ENCODE results near the gene CHST5. TPM values are rescaled to one million over a fixed set of nuclear protein-coding genes. Genes with fewer than 3 reads are reported as not detected.
A peak's percentile ranks its signal among the peaks of the same experiment; 100 is the strongest.

The CHST5 gene
- total and polyA plus RNA-seq, 2 of the 13 experiments (the other 11 are each of a cell fraction or from before 2014, with no cell fraction given) = 0.05 TPM; not detected in 1

DNA sequence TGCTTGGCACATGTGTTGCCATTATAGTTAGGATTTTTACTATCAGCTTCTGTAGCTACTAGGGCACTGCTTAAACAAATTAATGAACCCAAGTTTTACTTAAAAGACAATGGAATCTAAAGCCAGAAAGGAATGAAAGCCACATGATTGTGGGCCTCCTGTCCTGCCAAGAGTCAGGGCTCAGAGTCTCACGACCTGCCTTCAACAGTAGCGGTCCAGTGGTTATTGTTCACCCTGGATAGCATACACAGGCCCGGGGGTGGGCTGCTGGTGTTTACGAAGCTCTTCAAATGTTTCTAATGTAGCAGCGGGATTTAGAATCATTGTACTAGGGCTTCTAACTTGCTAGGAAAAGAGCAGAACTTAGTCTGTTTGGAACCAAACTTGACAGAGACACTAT lies 38.0 kb upstream of the CHST5 start:
- CTCF ChIA-PET (ENCODE audit: low intra/inter-chr PET ratio, low total read pairs) = no interaction called here
- TF ChIP-seq NFYC (CRISPR knock-in tag; IDR thresholded peaks at IDR 0.05) = no peak
- TF ChIP-seq ZNF598 (CRISPR knock-in tag; IDR thresholded peaks at IDR 0.05; ENCODE audit: borderline replicate concordance) = no peak
- intact Hi-C loops (cut with micrococcal nuclease; ENCODE audit: unreplicated experiment) (no loop called here), in situ Hi-C loops (cut with HindIII; ENCODE audit: extremely low pct_ligation_motif_present, low pct_unique_long_range_greater_than_20kb) (no loop called here)
- Histone ChIP-seq H3K4me2 (ENCODE audit: low read depth, low read length) (no peak overlapping the region), H3K4me1 (ENCODE audit: insufficient read depth, low read length) (no peaks in the 10 kb centered on the region), H3K9ac (ENCODE audit: insufficient read depth, low read depth, low read length) (no peak overlapping the region), H2AFZ (ENCODE audit: low read length) (no peak overlapping the region), H3K27ac (ENCODE audit: extremely low read length, insufficient read depth, low read length) (no peak overlapping the region), H3K79me2 (ENCODE audit: insufficient read depth, low read length) (no peaks in the 10 kb centered on the region), H4K20me1 (ENCODE audit: insufficient read depth, low read length) (no peaks in the 10 kb centered on the region), H3K4me3 (replicated peaks in 1 of 3; ENCODE audit: insufficient read depth in 1 of 3, low read depth in 2 of 3, low read length in 3 of 3) (no peak overlapping the region), H3K27me3 (ENCODE audit: control insufficient read depth in 1 of 2, insufficient read depth in 2 of 2, low read length in 2 of 2) (no peaks in the 10 kb centered on the region), H3K9me3 (ENCODE audit: low read length) (no peaks in the 10 kb centered on the region), H3K36me3 (replicated peaks in 1 of 2; ENCODE audit: control insufficient read depth in 1 of 2, insufficient read depth in 2 of 2, low read length in 2 of 2) (peaks cover 21 to 82% of the 10 kb centered on the region in 2 experiments)
- no TSS peak for BruUV-seq (replicated peaks)
- FAIRE-seq = no peak
- WGBS (ENCODE audit: low lambda C conversion rate) = 91% methylated on average over 5 of the region's 5 CpGs
- no peak for DNase-seq (ENCODE audit: low spot score)
- ATAC-seq = no peak
- POLR2A ChIA-PET = no interaction called here

DNA sequence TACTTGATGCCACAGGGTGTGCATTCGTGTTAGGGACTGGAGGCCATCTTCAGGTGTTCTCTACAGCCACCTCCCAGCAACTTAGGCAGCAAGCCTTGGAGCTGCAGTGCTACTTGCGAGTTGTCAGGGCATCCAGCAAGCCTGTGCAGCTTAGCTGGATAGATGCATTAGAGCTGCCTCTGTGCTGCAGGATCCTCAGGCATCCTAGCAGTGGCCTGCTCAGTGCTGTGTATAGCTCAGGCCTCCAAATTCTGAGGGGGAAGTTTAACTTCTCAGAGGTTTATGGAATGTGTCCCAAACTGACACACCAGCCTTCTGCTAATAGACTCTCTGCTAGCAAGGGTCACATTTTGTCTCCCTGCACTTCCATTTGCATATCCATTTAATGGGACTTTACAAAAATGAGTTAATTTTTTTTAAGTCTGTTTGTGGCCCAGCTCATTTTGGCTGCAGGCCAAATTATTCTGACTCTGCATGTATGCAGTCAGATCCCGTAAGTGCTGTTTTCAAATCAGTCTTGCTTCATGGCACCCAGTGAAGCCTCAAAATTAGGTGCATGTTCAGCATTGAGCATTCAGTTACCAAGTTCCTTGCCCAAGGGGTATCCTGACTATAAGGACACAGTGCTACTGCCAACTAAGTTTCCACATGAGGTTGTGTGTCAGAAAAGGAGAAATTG lies 37.1 kb upstream of the CHST5 start:
- FAIRE-seq = no peak
- no peak for ATAC-seq
- H3K4me3 ChIP-seq (replicated peaks in 1 of 3; ENCODE audit: insufficient read depth in 1 of 3, low read depth in 2 of 3, low read length in 3 of 3) = no peak overlapping the region
- H3K9ac ChIP-seq (ENCODE audit: insufficient read depth, low read depth, low read length) = no peak overlapping the region
- in situ Hi-C loops (cut with HindIII; ENCODE audit: extremely low pct_ligation_motif_present, low pct_unique_long_range_greater_than_20kb) (no loop called here), intact Hi-C loops (cut with micrococcal nuclease; ENCODE audit: unreplicated experiment) (no loop called here)
- no peak overlapping the region for H3K4me2 ChIP-seq (ENCODE audit: low read depth, low read length)
- no peak overlapping the region for H3K27ac ChIP-seq (ENCODE audit: extremely low read length, insufficient read depth, low read length)
- TF ChIP-seq, protein P1, sequence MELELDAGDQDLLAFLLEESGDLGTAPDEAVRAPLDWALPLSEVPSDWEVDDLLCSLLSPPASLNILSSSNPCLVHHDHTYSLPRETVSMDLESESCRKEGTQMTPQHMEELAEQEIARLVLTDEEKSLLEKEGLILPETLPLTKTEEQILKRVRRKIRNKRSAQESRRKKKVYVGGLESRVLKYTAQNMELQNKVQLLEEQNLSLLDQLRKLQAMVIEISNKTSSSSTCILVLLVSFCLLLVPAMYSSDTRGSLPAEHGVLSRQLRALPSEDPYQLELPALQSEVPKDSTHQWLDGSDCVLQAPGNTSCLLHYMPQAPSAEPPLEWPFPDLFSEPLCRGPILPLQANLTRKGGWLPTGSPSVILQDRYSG (CRISPR knock-in tag; IDR thresholded peaks at IDR 0.05) = no peak
- TF ChIP-seq ZC3H4 (CRISPR knock-in tag; IDR thresholded peaks at IDR 0.05; ENCODE audit: borderline replicate concordance) = no peak
- TF ChIP-seq, protein P2, sequence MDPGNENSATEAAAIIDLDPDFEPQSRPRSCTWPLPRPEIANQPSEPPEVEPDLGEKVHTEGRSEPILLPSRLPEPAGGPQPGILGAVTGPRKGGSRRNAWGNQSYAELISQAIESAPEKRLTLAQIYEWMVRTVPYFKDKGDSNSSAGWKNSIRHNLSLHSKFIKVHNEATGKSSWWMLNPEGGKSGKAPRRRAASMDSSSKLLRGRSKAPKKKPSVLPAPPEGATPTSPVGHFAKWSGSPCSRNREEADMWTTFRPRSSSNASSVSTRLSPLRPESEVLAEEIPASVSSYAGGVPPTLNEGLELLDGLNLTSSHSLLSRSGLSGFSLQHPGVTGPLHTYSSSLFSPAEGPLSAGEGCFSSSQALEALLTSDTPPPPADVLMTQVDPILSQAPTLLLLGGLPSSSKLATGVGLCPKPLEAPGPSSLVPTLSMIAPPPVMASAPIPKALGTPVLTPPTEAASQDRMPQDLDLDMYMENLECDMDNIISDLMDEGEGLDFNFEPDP (CRISPR knock-in tag; conservative IDR thresholded peaks at IDR 0.05) = 0 out of 2 replicates have a peak, but pooled peaks have one; percentile 52
- H4K20me1 ChIP-seq (ENCODE audit: insufficient read depth, low read length) = no peaks in the 10 kb centered on the region
- H3K79me2 ChIP-seq (ENCODE audit: insufficient read depth, low read length) = no peaks in the 10 kb centered on the region
- no peaks in the 10 kb centered on the region for H3K27me3 ChIP-seq (ENCODE audit: control insufficient read depth in 1 of 2, insufficient read depth in 2 of 2, low read length in 2 of 2)
- peaks cover 25 to 84% of the 10 kb centered on the region in 2 experiments for H3K36me3 ChIP-seq (replicated peaks in 1 of 2; ENCODE audit: control insufficient read depth in 1 of 2, insufficient read depth in 2 of 2, low read length in 2 of 2)
- 98% methylated on average over 3 of the region's 3 CpGs for WGBS (ENCODE audit: low lambda C conversion rate)
- no TSS peak for BruUV-seq (replicated peaks)
- CTCF ChIA-PET (ENCODE audit: low intra/inter-chr PET ratio, low total read pairs) = no interaction called here
- POLR2A ChIA-PET = no interaction called here
- no peak for DNase-seq (ENCODE audit: low spot score)
- H2AFZ ChIP-seq (ENCODE audit: low read length) = no peak overlapping the region
- no peaks in the 10 kb centered on the region for H3K9me3 ChIP-seq (ENCODE audit: low read length)
- H3K4me1 ChIP-seq (ENCODE audit: insufficient read depth, low read length) = peaks cover 3% of the 10 kb centered on the region; the same call in 1 of the 2 replicates

Measured in HepG2 (cell line).